ENCODE measurements around the gene TMEM229B.

DNA sequence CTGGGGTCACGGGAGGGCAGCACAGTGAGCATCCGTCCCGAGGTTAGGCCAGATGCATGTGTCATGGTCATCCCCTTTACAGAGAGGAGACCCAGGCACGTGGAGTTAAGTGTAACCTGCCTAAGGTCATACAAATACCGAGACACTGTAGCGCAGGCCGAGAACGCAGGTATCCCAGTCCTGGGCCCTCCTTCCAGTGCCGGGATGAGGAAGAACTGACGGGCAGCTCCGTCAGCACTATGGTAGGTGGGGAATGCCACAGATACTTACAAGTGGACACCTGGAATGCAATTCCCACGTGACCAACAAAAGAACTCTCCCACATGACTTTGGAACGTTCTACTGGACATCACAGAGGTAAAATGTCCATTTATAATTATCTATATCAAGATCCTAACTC, 8.7 kb upstream of the TMEM229B start:
- TF ChIP-seq, protein P1, sequence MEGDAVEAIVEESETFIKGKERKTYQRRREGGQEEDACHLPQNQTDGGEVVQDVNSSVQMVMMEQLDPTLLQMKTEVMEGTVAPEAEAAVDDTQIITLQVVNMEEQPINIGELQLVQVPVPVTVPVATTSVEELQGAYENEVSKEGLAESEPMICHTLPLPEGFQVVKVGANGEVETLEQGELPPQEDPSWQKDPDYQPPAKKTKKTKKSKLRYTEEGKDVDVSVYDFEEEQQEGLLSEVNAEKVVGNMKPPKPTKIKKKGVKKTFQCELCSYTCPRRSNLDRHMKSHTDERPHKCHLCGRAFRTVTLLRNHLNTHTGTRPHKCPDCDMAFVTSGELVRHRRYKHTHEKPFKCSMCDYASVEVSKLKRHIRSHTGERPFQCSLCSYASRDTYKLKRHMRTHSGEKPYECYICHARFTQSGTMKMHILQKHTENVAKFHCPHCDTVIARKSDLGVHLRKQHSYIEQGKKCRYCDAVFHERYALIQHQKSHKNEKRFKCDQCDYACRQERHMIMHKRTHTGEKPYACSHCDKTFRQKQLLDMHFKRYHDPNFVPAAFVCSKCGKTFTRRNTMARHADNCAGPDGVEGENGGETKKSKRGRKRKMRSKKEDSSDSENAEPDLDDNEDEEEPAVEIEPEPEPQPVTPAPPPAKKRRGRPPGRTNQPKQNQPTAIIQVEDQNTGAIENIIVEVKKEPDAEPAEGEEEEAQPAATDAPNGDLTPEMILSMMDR (IDR thresholded peaks at IDR 0.05; ENCODE audit: poor library complexity, severe bottlenecking) = no peak
- TF ChIP-seq EZH2 (IDR thresholded peaks at IDR 0.05; ENCODE audit: borderline replicate concordance, insufficient read depth, low read length, poor library complexity, severe bottlenecking) = no peak
- TF ChIP-seq MXI1 (conservative IDR thresholded peaks at IDR 0.05; ENCODE audit: poor library complexity, severe bottlenecking) = no peak
- no peak for TF ChIP-seq EP300 (conservative IDR thresholded peaks at IDR 0.05; ENCODE audit: poor library complexity, severe bottlenecking)
- no peak for TF ChIP-seq TAF1 (IDR thresholded peaks at IDR 0.05; ENCODE audit: low read depth)
- TF ChIP-seq SMC3 (conservative IDR thresholded peaks at IDR 0.05; ENCODE audit: poor library complexity) = no peak
- no peak for TF ChIP-seq POLR2AphosphoS5 (IDR thresholded peaks at IDR 0.05)

All from neural cell (in vitro differentiated cells).